ENCODE measurements around the gene THSD7B.

Gene THSD7B

GRCh38 chr2:136809998-136810397, 44.7 kb downstream of the THSD7B start:
- FAIRE-seq: no peak

GRCh38 chr2:136818839-136819238, 53.5 kb downstream of the THSD7B start:
- no peak for FAIRE-seq

- FAIRE-seq: no peak
Observed at GRCh38 chr2:136823291-136823690, 57.9 kb downstream of the THSD7B start.

GRCh38 chr2:136828162-136828561, 62.8 kb downstream of the THSD7B start:
- FAIRE-seq: no peak

- no peak for FAIRE-seq
Observed at GRCh38 chr2:136828774-136829173, 63.4 kb downstream of the THSD7B start.

GRCh38 chr2:136844546-136844945, 79.2 kb downstream of the THSD7B start:
- FAIRE-seq: no peak

GRCh38 chr2:136858656-136859055, 93.3 kb downstream of the THSD7B start:
- no peak for FAIRE-seq

- FAIRE-seq: no peak
Observed at GRCh38 chr2:136860443-136860958, 95.2 kb downstream of the THSD7B start.

GRCh38 chr2:136863468-136863867, 98.1 kb downstream of the THSD7B start:
- no peak for FAIRE-seq

GRCh38 chr2:136863874-136864273, 98.5 kb downstream of the THSD7B start:
- FAIRE-seq: no peak

- no peak for FAIRE-seq
Observed at GRCh38 chr2:136871424-136871823, 106.1 kb downstream of the THSD7B start.

GRCh38 chr2:136874258-136874657, 108.9 kb downstream of the THSD7B start:
- FAIRE-seq: peak; percentile 53

- no peak for FAIRE-seq
Observed at GRCh38 chr2:136891100-136891499, 125.8 kb downstream of the THSD7B start.

GRCh38 chr2:136894007-136894634, 128.8 kb downstream of the THSD7B start:
- FAIRE-seq: no peak

GRCh38 chr2:136901732-136902131, 136.4 kb downstream of the THSD7B start:
- FAIRE-seq: no peak

GRCh38 chr2:136905779-136906178, 140.4 kb downstream of the THSD7B start:
- no peak for FAIRE-seq

- no peak for FAIRE-seq
Observed at GRCh38 chr2:136909777-136910176, 144.4 kb downstream of the THSD7B start.

- FAIRE-seq: no peak
Observed at GRCh38 chr2:136916131-136916530, 150.8 kb downstream of the THSD7B start.

- FAIRE-seq: no peak
Observed at GRCh38 chr2:136917411-136917881, 152.1 kb downstream of the THSD7B start.

- no peak for FAIRE-seq
Observed at GRCh38 chr2:136919682-136920081, 154.3 kb downstream of the THSD7B start.

GRCh38 chr2:136920652-136921333, 155.4 kb downstream of the THSD7B start:
- no peak for FAIRE-seq

GRCh38 chr2:136927156-136927555, 161.8 kb downstream of the THSD7B start:
- FAIRE-seq: no peak

- no peak for FAIRE-seq
Observed at GRCh38 chr2:136929531-136929930, 164.2 kb downstream of the THSD7B start.

- no peak for FAIRE-seq
Observed at GRCh38 chr2:136932700-136933099, 167.4 kb downstream of the THSD7B start.
